ENCODE measurements around the gene HLA-DOA. TPM values are rescaled to one million over a fixed set of nuclear protein-coding genes. Genes with fewer than 3 reads are reported as not detected.
A peak's percentile ranks its signal among the peaks of the same experiment; 100 is the strongest.

Gene HLA-DOA
- total RNA-seq, 1 donor from 2014 or later = not detected

DNA sequence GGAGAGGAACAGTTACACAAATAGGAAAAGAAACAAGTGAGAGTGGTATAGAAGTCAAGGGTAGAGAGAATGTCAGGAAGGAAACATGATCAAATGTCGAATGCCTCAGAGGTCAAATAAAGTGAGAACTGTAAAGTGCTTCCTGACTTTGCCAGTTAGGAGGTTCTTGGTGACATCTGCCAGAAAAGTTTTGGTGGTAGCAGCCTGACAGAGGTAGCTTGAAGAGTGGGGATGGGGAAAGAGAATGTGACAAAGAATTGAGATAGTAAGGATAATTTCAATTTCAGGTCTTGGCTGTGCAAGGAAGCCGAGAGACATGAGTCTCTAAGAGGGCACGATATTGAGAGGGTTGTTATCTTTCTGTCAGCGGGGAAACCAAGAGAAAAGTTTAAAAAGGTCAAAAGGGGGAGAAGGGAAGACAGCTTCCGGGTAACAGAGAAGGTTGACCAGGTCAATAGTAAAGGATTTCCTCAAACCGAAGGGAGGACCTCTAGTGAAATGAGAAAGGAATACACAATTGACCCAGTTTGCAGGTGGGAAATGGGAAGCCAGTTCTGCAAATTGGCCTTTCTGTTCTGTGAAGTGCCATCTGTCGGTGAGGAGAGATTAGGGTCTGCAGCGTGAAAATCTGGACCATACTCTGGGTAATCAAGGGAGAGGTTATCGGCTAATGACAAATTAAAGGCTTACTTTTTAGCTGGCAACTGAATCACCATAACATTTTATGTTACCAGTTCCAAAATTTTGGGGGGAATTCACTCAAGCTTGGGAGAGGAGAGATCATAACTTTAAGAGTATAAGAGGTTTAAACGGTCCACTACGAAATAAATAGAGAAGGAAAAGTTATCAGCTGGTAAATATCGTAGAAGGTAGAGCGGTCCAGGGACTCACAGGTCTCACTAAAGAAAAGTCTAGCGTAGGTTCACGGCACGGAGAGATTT, 42.0 kb downstream of the HLA-DOA start:
- DNase-seq (ENCODE audit: low read depth in 2 of 2) = peak; percentile 40 to 69

DNA sequence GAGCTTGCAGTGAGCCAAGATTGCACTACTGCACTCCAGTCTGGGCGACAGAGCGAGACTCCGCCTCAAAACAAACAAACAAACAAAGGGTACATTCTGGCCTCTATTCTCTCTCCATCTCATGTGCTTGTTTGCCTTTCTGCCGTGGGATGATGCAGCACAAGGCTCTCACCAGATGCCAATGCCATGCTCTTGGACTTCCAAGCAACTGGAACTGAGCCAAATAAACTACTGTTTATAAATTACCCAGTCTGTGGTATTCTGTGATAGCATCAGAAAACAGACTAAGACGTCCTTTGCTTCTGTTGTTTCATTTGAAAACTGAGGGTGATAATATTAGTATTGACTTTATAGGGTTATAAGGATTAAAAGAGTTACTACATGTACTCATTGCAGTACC, 44.6 kb downstream of the HLA-DOA start:
- DNase-seq (ENCODE audit: low read depth in 2 of 2) = no peak

DNA sequence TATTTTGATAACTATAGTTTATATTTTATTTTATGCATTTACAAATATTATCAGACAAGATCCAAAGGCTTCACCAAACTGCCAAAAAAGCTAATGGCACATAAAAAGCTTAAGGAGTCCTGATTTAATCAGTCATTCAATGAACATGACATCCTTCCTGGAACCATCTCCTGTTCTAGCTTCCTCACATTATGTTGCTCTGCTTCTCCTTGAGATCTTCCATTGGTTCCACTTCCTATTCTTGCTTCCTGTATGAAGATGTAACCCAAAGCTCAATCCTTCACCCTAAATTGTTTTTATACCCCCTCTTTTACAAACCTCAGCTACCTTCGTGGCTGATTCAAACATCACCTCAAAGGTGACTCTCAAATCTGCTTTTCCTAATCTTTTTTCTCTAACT, 45.5 kb downstream of the HLA-DOA start:
- DNase-seq (ENCODE audit: low read depth in 2 of 2) = no peak

DNA sequence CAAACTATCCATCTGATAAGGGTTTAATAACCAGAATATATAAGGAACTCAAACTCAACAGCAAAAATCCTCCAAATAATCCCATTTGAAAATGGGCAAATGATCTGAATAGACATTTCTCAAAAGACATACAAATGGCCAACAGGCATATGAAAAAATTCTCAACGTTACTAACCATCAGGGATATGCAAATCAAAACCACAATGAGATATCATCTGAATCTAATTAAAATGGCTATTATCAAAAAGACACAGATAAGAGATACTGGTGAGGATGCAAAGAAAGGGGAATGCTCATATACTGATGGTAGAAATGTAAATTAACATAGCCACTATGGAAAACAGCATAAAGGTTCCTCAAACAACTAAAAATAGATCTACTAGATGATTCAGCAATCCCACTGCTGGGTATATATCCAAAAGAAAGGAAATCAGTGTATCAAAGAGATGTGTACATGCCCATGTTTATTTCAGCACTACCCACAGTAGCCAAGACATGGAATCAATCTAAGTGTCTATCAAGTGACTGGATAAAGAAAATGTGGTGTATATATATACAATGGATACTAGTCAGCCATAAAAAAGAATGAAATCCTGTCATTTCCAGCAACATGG, 47.1 kb downstream of the HLA-DOA start:
- DNase-seq (ENCODE audit: low read depth in 2 of 2) = no peak

DNA sequence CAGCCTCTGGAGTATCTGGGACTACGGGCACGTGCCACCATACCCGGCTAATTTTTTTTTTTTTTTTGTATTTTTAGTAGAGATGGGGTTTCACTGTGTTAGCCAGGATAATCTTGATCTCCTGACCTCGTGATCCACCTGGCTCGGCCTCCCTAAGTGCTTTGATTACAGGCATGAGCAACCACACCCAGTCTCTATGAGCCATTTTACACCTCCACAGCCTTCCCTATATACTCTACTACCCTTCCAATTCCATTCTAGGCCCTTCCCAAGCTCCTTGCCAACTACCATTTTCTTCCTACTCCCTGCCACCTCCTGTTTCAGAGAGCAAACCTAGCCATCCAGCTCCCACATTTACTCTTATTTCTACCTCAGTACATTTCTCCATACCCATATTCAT, 48.8 kb downstream of the HLA-DOA start:
- DNase-seq (ENCODE audit: low read depth in 2 of 2) = no peak

DNA sequence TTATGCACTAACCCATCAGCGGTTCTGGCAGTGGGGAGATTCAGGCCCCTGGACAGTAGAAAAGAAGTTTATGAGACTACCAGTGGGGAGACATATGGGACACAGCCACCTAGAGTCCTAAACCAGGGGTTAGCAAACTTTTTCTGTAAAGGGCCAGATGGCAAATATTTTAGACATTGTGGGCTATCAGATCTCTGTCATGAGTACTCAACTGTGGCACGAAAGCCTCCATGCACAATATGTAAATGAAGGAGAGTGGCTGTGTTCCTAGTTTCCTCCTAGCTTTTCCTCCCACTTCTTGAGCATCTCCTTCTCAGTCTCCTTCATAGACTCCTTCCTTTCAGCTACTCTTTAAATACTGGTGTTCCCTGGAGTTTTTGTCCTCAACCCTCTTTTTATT, 53.2 kb downstream of the HLA-DOA start:
- no peak for DNase-seq (ENCODE audit: low read depth in 2 of 2)

DNA sequence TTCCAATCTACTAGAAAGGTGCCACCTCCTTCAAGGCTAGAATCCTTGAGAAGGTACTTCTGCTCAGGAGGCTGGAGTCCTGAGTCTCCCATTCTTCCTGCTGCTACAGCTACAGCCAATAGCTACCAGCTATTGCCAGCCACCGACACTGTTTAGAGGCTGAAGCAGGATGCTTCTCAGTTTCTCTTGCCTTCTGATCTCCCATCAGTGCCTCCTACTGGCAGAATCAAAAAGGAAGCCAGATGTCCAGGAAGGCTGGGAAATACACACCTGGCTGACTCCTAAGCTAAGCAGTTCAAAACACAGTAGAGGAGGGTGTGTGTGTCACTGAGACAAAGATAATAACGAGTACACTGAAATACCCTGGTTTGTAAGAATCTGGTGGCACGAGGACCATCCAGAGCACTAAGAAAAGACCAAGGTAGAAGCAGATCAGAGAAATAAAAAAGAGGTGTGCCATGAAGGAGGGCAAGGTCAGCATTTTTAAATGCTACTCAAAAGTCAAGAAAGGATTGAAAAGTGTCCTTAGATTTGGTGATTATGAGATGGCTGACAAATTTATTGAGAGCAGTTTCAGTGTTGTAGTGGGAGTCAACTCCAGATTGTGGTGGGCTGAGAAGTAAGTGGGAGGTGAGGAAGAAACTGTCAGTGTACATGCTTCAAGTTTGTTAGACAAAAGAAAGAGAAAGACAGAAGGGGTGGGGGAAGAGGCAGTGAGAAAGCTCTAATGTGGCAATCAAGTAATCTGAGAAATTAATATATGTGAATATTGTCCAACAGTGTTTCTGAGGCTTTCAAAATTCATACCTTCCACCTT, 54.2 kb downstream of the HLA-DOA start:
- peak in 1 of 2 donors; percentile 25 for DNase-seq (ENCODE audit: low read depth in 2 of 2)

DNA sequence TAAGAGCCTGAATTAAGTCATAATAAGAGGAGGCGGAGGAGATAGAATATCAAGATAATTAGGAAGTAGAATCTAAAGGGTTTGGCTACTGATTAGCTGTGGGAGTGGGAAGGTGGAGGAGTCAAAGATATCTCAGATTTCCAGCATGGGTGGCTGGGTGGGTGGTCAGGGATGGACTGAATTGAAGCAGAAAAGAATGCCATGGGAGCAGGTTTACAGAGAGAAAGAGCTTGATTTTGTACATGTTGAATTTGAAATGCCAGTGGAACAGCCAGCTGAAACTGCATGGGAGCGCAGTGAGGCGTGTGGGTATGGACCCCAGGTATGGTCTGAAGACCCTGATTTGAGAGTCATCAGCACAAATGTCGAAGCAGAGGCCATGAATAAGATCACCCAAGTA, 55.1 kb downstream of the HLA-DOA start:
- DNase-seq (ENCODE audit: low read depth in 2 of 2) = no peak

Other genes starting within 250 kb of the HLA-DOA start
- not detected in 2 replicates for gene HLA-DQB2, start 246.1 kb downstream of the HLA-DOA start, total RNA-seq
- under 0.01 and 0.13 TPM in 2 replicates for gene HLA-DOB, start 192.6 kb downstream of the HLA-DOA start, total RNA-seq
- gene TAP2, start 170.9 kb downstream of the HLA-DOA start, total RNA-seq = 26.7 and 27.5 TPM in 2 replicates
- gene PSMB8, start 165.5 kb downstream of the HLA-DOA start, total RNA-seq = 57.3 and 64.9 TPM in 2 replicates
- 30.7 and 40.7 TPM in 2 replicates for gene TAP1, start 155.9 kb downstream of the HLA-DOA start, total RNA-seq
- gene PSMB9, start 155.4 kb downstream of the HLA-DOA start, total RNA-seq = 23.6 and 27.3 TPM in 2 replicates
- 0.25 and 0.51 TPM in 2 replicates for gene HLA-DMB, start 68.6 kb downstream of the HLA-DOA start, total RNA-seq
- 0.63 and 1.2 TPM in 2 replicates for gene HLA-DMA, start 56.5 kb downstream of the HLA-DOA start, total RNA-seq
- gene BRD2, start 41.0 kb downstream of the HLA-DOA start, total RNA-seq = 39.4 and 51.0 TPM in 2 replicates
- gene HLA-DPA1, start 64.1 kb upstream of the HLA-DOA start, total RNA-seq = 3.2 and 6.3 TPM in 2 replicates
- 10.9 and 13.4 TPM in 2 replicates for gene HLA-DPB1, start 66.4 kb upstream of the HLA-DOA start, total RNA-seq
- under 0.01 and 0.38 TPM in 2 replicates for gene COL11A2, start 182.9 kb upstream of the HLA-DOA start, total RNA-seq
- 18.7 and 26.0 TPM in 2 replicates for gene RXRB, start 191.1 kb upstream of the HLA-DOA start, total RNA-seq
- 83.1 and 112 TPM in 2 replicates for gene SLC39A7, start 191.3 kb upstream of the HLA-DOA start, total RNA-seq
- 7.7 and 11.5 TPM in 2 replicates for gene HSD17B8, start 195.1 kb upstream of the HLA-DOA start, total RNA-seq
- 17.1 and 26.6 TPM in 2 replicates for gene RING1, start 198.9 kb upstream of the HLA-DOA start, total RNA-seq

All from dermis microvascular lymphatic vessel endothelial cell (primary cell).